HEK293 (cell line): ENCODE measurements around the gene DLK2.

Experiments
- CTCF ChIA-PET: fragments of 350-600 bp; formaldehyde crosslinking; extraction: SDS; loops from one replicate; lab custom pipeline; 2021; ENCODE audit warnings: antibody characterized with exemption; lab: Yijun Ruan, JAX
- POLR2A ChIA-PET: fragments of 300-600 bp; formaldehyde crosslinking; extraction: SDS; loops from one replicate; lab custom pipeline; 2020; ENCODE audit warnings: antibody characterized with exemption, inconsistent platforms; lab: Yijun Ruan, JAX
- H3K27ac ChIP-seq: fragments of 200-500 bp; sonication (Bioruptor generic); 2 replicates; pipeline ENCODE4 v1.5.1; 2014; ENCODE audit warnings: low read depth, low read length, control low read depth, inconsistent platforms; ENCODE audit errors: extremely low read depth
- H3K36me3 ChIP-seq, 2 experiments: fragments of 200-500 bp in 1 of 2; sonication (Bioruptor generic) in 1 of 2; 1 replicate in 1 of 2; 2 replicates in 1 of 2; pipeline ENCODE4 v1.5.1; 2014 to 2017; ENCODE audit warnings: inconsistent platforms in 2 of 2, low read length in 2 of 2; ENCODE audit not compliant: control insufficient read depth in 2 of 2, insufficient read depth in 1 of 2
- H3K4me1 ChIP-seq: fragments of 200-500 bp; sonication (Bioruptor generic); 2 replicates; pipeline ENCODE4 v1.5.1; 2014; ENCODE audit warnings: mild to moderate bottlenecking, low read length, inconsistent platforms; ENCODE audit not compliant: control insufficient read depth, insufficient read depth
- H3K4me3 ChIP-seq: 2 replicates; pipeline ENCODE4 v1.5.1; 2011; ENCODE audit warnings: low read depth, mild to moderate bottlenecking, control low read depth, low read length, moderate library complexity
- H3K9me3 ChIP-seq: fragments of 200-500 bp; sonication (Bioruptor generic); 2 replicates; pipeline ENCODE4 v1.5.1; 2014; ENCODE audit warnings: low read depth, low read length, inconsistent platforms; ENCODE audit not compliant: control insufficient read depth, insufficient read depth
- ATF2 ChIP-seq: fragments of 450-650 bp; formaldehyde crosslinking; IDR thresholded peaks from 2 replicates; pipeline ENCODE4 v1.5.1; 2016; ENCODE audit warnings: missing biosample characterization, missing genetic modification characterization, low read depth
- BCL6B ChIP-seq: fragments of 450-650 bp; formaldehyde crosslinking; IDR thresholded peaks from 2 replicates; pipeline ENCODE4 v1.5.1; 2017; ENCODE audit warnings: missing biosample characterization, missing genetic modification characterization
- MZF1 ChIP-seq: fragments of 450-650 bp; formaldehyde crosslinking; IDR thresholded peaks from 2 replicates; pipeline ENCODE4 v1.5.1; 2017; ENCODE audit warnings: missing biosample characterization, missing genetic modification characterization, borderline replicate concordance
- PATZ1 ChIP-seq: fragments of 450-650 bp; formaldehyde crosslinking; IDR thresholded peaks from 2 replicates; pipeline ENCODE4 v1.5.1; 2016; ENCODE audit warnings: missing biosample characterization, missing genetic modification characterization
- TCF7L2 ChIP-seq: IDR thresholded peaks from 2 replicates; pipeline ENCODE4 v1.6.1; 2011; ENCODE audit warnings: low read depth, mild to moderate bottlenecking, inconsistent platforms, low read length, moderate library complexity, borderline replicate concordance
- ZBTB20 ChIP-seq: fragments of 450-650 bp; formaldehyde crosslinking; IDR thresholded peaks from 2 replicates; pipeline ENCODE4 v1.5.1; 2016; ENCODE audit warnings: missing biosample characterization, missing genetic modification characterization
- ZBTB26 ChIP-seq: fragments of 450-650 bp; formaldehyde crosslinking; optimal IDR thresholded peaks from 2 replicates; pipeline ENCODE3; 2016; ENCODE audit warnings: missing biosample characterization, mild to moderate bottlenecking, missing genetic modification characterization
- ZBTB8A ChIP-seq: fragments of 450-650 bp; formaldehyde crosslinking; IDR thresholded peaks from 2 replicates; pipeline ENCODE4 v1.5.1; 2016; ENCODE audit warnings: missing biosample characterization, missing genetic modification characterization
- ZNF140 ChIP-seq: fragments of 450-650 bp; formaldehyde crosslinking; IDR thresholded peaks from 2 replicates; pipeline ENCODE4 v1.5.1; 2016; ENCODE audit warnings: missing biosample characterization, missing genetic modification characterization
- ZNF2 ChIP-seq: fragments of 450-650 bp; formaldehyde crosslinking; IDR thresholded peaks from 2 replicates; pipeline ENCODE4 v1.5.1; 2016; ENCODE audit warnings: missing biosample characterization, missing genetic modification characterization
- ZNF302 ChIP-seq: fragments of 450-650 bp; formaldehyde crosslinking; IDR thresholded peaks from 2 replicates; pipeline ENCODE4 v1.5.1; 2016; ENCODE audit warnings: missing biosample characterization, missing genetic modification characterization, low read depth
- ZNF335 ChIP-seq: fragments of 450-650 bp; formaldehyde crosslinking; conservative IDR thresholded peaks from 2 replicates; pipeline ENCODE4 v1.5.1; 2016; ENCODE audit warnings: missing biosample characterization, missing genetic modification characterization
- ZNF362 ChIP-seq: fragments of 450-650 bp; formaldehyde crosslinking; IDR thresholded peaks from 2 replicates; pipeline ENCODE4 v1.5.1; 2016; ENCODE audit warnings: missing biosample characterization, missing genetic modification characterization
- ZNF426 ChIP-seq: fragments of 450-650 bp; formaldehyde crosslinking; IDR thresholded peaks from 2 replicates; pipeline ENCODE4 v1.5.1; 2017; ENCODE audit warnings: missing biosample characterization, missing genetic modification characterization, mild to moderate bottlenecking, inconsistent platforms, moderate library complexity
- ZNF514 ChIP-seq: fragments of 450-650 bp; formaldehyde crosslinking; IDR thresholded peaks from 2 replicates; pipeline ENCODE4 v1.5.1; 2016; ENCODE audit warnings: missing biosample characterization, missing genetic modification characterization
- ZNF529 ChIP-seq: fragments of 450-650 bp; formaldehyde crosslinking; IDR thresholded peaks from 2 replicates; pipeline ENCODE4 v1.5.1; 2017; ENCODE audit warnings: missing genetic modification characterization, missing biosample characterization; ENCODE audit not compliant: insufficient replicate concordance
- ZNF580 ChIP-seq: fragments of 450-650 bp; formaldehyde crosslinking; IDR thresholded peaks from 2 replicates; pipeline ENCODE4 v1.5.1; 2016; ENCODE audit warnings: missing biosample characterization, missing genetic modification characterization
- ZNF624 ChIP-seq: fragments of 450-650 bp; formaldehyde crosslinking; IDR thresholded peaks from 2 replicates; pipeline ENCODE4 v1.5.1; 2017; ENCODE audit warnings: missing biosample characterization, missing genetic modification characterization
- ZNF670 ChIP-seq: fragments of 450-650 bp; formaldehyde crosslinking; IDR thresholded peaks from 2 replicates; pipeline ENCODE4 v1.5.1; 2016; ENCODE audit warnings: missing biosample characterization, missing genetic modification characterization, low read depth
- ZNF692 ChIP-seq: fragments of 450-650 bp; formaldehyde crosslinking; IDR thresholded peaks from 2 replicates; pipeline ENCODE4 v1.5.1; 2016; ENCODE audit warnings: missing biosample characterization, missing genetic modification characterization
- ZNF76 ChIP-seq: fragments of 450-650 bp; formaldehyde crosslinking; IDR thresholded peaks from 2 replicates; pipeline ENCODE4; 2016; ENCODE audit warnings: low read depth, missing biosample characterization, missing genetic modification characterization, borderline replicate concordance
- ZNF776 ChIP-seq: fragments of 450-650 bp; formaldehyde crosslinking; IDR thresholded peaks from 2 replicates; pipeline ENCODE4 v1.5.0; 2017; ENCODE audit warnings: missing biosample characterization, missing genetic modification characterization, borderline replicate concordance

DLK2 gene

GRCh38 chr6:43451348-43451747 is 4.0 kb downstream of the DLK2 start (continued):
- no peak for TF ChIP-seq ZNF76 (tag by site-specific recombination)
- no peak for TF ChIP-seq BCL6B (tag by site-specific recombination)
- TF ChIP-seq, all 188 proteins: peak for 0

GRCh38 chr6:43450699-43451131 is 4.6 kb downstream of the DLK2 start:
- ChIA-PET POLR2A (no interaction called here), CTCF (interaction anchor here (0.6 to 3.6 kb wide), 5 partner anchors 46 to 222 kb away, joined by 3 to 14 read pairs (median 3); partner anchors contain the start of gene DNPH1)
- no peak overlapping the region for H3K4me3 ChIP-seq
- H3K27ac ChIP-seq, result no peak overlapping the region
- peaks cover 4 to 68% of the 10 kb centered on the region in 2 experiments; a peak in 2 of 3 replicates for H3K36me3 ChIP-seq
- H3K9me3 ChIP-seq, result no peaks in the 10 kb centered on the region
- TF ChIP-seq ZNF624 (tag by site-specific recombination) (no peak), PATZ1 (tag by site-specific recombination) (no peak), ZNF776 (tag by site-specific recombination) (no peak), TCF7L2 (no peak), ZNF580 (tag by site-specific recombination) (no peak), ZNF362 (tag by site-specific recombination) (no peak), ZBTB26 (tag by site-specific recombination) (no peak), ZNF335 (no peak)
- H3K4me1 ChIP-seq, result no peaks in the 10 kb centered on the region

GRCh38 chr6:43448916-43449315 is 6.4 kb downstream of the DLK2 start:
- ChIA-PET CTCF (interaction anchor here (0.6 to 3.6 kb wide), 4 partner anchors 27 to 73 kb away, joined by 3 to 14 read pairs (median 4); no protein-coding TSS in a partner anchor), POLR2A (interaction anchor here (0.6 to 1.0 kb wide), 3 partner anchors 12 to 188 kb away, joined by 3 to 11 read pairs (median 3); no protein-coding TSS in a partner anchor)
- peaks cover 4 to 86% of the 10 kb centered on the region in 2 experiments; a peak in 2 of 3 replicates for H3K36me3 ChIP-seq
- TF ChIP-seq ZNF2 (no peak), ZNF426 (tag by site-specific recombination) (no peak), ATF2 (tag by site-specific recombination) (no peak), ZNF670 (tag by site-specific recombination) (no peak), ZNF529 (no peak), MZF1 (no peak), ZBTB20 (no peak), ZNF140 (no peak), ZNF692 (no peak), ZNF302 (no peak), ZBTB8A (no peak), ZNF514 (tag by site-specific recombination) (no peak)

More at GRCh38 chr6:43448916-43449315, 6.4 kb downstream of the DLK2 start:
- Histone ChIP-seq H3K27ac (no peak overlapping the region), H3K9me3 (no peaks in the 10 kb centered on the region), H3K4me3 (no peak overlapping the region), H3K4me1 (no peaks in the 10 kb centered on the region)
